Pancreas (tissue), 10 donors: Measurements from ENCODE around the gene AHRR. TPM values are rescaled to one million over a fixed set of nuclear protein-coding genes. Genes with fewer than 3 reads are reported as not detected.

ENCODE experiments used
- ATAC-seq, 4 donors: fragments of 200-7000 bp; cut with Tn5 transposase; one replicate each; pipeline versions ENCODE4 v1.8.0 to v1.9.1; 2020; ENCODE audit warnings: mild to moderate bottlenecking in 4 of 4, moderate library complexity in 4 of 4
- DNase-seq, 6 donors: peaks; one replicate each; pipeline ENCODE4 v3.0.0-alpha.2; 2020
- FAIRE-seq: peaks from 2 replicates; lab custom pipeline; 2012; peaks lifted over from hg19 to GRCh38; lab: Jason Lieb, UNC
- H3K27ac ChIP-seq, 4 donors: fragments of 200-600 bp; sonication (generic); 1 replicate in 3 of 4; 2 replicates in 1 of 4; pipeline versions ENCODE4 v1.5.0 to v1.8.0; 2020
- H3K27me3 ChIP-seq, 4 donors: fragments of 200-600 bp; one replicate each; pipeline ENCODE4 v1.8.0; 2021
- H3K36me3 ChIP-seq, 3 donors: fragments of 200-600 bp; sonication (generic) in 1 of 3; one replicate each; pipeline versions ENCODE4 v1.5.0 to v1.8.0; 2020 to 2021
- H3K4me1 ChIP-seq, 3 donors: fragments of 200-600 bp; one replicate each; pipeline ENCODE4 v1.8.0; 2021
- H3K4me3 ChIP-seq, 4 donors: fragments of 200-600 bp; sonication (generic) in 2 of 4; one replicate each; pipeline versions ENCODE4 v1.5.0 to v1.8.0; 2020 to 2021
- H3K9me3 ChIP-seq, 4 donors: fragments of 200-600 bp; one replicate each; pipeline ENCODE4 v1.8.0; 2021
- CTCF ChIP-seq, 4 donors: fragments of 200-600 bp; sonication (generic) in 3 of 4; IDR thresholded peaks; one replicate each; pipeline versions ENCODE4 v1.5.0 to v1.8.0; 2021; ENCODE audit warnings: antibody characterized with exemption in 4 of 4
- WGBS, 2 donors: extraction: QIAGEN DNeasy Blood & Tissue Kit; methylation state at CpG; one replicate each; pipeline ENCODE4 v1.1.7; 2013; 5-methylcytosine and 5-hydroxymethylcytosine counted together
- intact Hi-C, 3 donors: fragments of 100-400 bp; cut with DNase I; formaldehyde crosslinking; loops; one replicate each; pipeline versions ENCODE4 v1.11.1 to v1.14.2; 2022
- polyA plus RNA-seq, 2 donors: library from polyadenylated mRNA; stranded (reverse); fragments of 200-250 nt; gene quantifications; one replicate each; pipeline ENCODE4 v1.2.3, GENCODE V29; 2013
- total RNA-seq, 6 donors: library from RNA; stranded (reverse); fragmentation: NEBNext Ultra II Directional in 4 of 6; extraction: Animal tissue kit (Norgen Biotek cat#: 25700) in 4 of 6; gene quantifications; one replicate each; pipeline versions ENCODE4 v1.2.1 to v1.2.4, GENCODE V29; 2021 to 2023
- donor health status: healthy with polysubstance abuse.
- donor health status: DM: no; HTN: no; CAD: no; lungs with moderate emphysema.
- donor health status: DM: no; HTN: no; CAD: no.
- donor health status: control.
- donor health status: control.
- donor health status: Bipolar disorder and iron deficiency.
- donor health status: DM: yes; HTN: yes; CAD: no.
- donor health status: DM: no; HTN: no; CAD: no.
- donor health status: DM: no; HTN: no; CAD: no.
- donor health status: DM: yes; HTN: yes; CAD: no.

The AHRR gene
- total and polyA plus RNA-seq, 8 donors: 0.34 to 1.7 (median 0.69) TPM

DNA sequence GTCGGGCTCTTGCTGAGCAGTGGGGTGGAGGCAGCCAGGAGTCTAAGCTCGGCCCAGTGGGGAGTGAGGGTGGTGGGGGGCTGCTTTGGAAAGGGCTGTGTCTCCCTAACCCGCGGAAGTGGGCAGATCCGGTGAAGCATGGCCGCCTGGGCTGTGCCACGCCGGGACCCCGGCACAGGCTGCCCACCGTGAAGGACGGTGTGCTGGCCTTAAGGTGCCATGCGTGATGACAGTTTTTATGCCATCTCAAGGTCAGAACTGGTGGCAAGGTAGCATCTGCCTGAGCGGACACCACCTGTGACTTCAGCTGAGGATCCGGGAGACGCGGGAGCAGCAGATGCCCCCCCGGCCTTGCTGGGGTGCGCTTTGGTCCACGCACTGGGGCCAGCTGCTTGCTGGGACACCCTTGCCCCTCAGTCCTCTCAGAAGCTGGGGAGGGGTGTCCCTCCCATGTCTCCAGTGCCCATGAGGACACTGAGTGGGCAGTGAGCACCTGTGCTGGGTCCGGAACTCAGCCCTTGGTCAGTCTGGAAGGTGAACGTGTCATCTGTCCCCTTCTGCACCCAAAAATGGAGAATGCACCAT lies 53.9 kb downstream of the AHRR start:
- 64 to 81% methylated on average over 21 of the region's 21 CpGs for WGBS, 2 donors
- TF ChIP-seq CTCF (IDR thresholded peaks at IDR 0.05): no peak
- H3K27ac ChIP-seq: no peak overlapping the region
- no peaks in the 10 kb centered on the region for H3K36me3 ChIP-seq
- FAIRE-seq (no peak), DNase-seq (peak in 2 of 6 donors; percentile 4 to 47), ATAC-seq (no peak)
- no peaks in the 10 kb centered on the region for H3K9me3 ChIP-seq
- no peak overlapping the region for H3K4me3 ChIP-seq
- no peaks in the 10 kb centered on the region for H3K27me3 ChIP-seq
- H3K4me1 ChIP-seq: no peaks in the 10 kb centered on the region
- intact Hi-C loops: no loop called here

DNA sequence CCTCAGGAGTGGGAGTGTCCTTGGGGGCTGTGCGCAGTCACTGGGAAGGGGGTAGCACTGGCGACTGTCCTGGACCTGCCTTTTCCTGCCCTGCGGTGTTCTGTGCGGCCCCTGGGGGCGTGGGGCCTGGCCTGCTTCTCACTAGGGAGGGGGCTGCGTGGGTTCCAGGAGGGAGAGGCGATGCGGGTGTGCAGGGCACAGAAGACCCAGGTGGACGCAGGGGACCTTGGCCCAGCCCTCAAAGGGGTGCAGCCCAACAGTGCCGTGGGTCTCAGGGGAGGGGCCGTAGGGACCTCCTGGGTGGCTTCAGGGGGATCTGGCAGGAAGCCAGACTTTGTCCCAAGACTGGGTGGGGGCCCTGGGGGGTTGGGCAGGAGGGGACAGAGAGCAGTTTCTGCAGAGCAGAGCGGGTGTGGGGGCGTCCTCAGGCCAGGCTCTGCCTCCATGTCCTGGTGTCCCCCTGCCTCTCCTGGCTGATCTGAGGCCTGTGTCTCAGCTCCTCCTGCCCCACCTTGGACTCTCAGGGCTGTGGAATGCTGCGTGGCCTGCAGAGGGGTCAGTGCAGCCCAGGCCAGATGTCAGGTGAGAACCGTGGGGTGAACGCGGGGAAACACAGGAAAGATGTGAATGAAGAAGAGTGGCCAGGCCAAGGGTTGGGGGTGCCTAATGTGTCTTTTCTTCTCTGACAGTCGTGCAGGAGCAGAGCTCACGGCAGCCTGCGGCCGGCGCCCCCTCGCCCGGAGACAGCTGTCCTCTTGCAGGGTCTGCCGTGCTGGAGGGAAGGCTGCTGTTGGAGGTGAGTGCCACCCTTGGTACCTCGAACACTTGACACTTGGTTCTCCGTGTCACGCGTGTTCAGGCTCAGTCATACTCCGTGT lies 54.6 kb downstream of the AHRR start:
- no peaks in the 10 kb centered on the region for H3K4me1 ChIP-seq
- no peak for FAIRE-seq
- no peak for ATAC-seq
- H3K27me3 ChIP-seq: no peaks in the 10 kb centered on the region
- no peak overlapping the region for H3K4me3 ChIP-seq
- peak in 3 of 6 donors; percentile 6 to 62 (median 39) for DNase-seq
- H3K27ac ChIP-seq: no peak overlapping the region
- TF ChIP-seq CTCF (IDR thresholded peaks at IDR 0.05): no peak
- H3K9me3 ChIP-seq: no peaks in the 10 kb centered on the region
- intact Hi-C loops: no loop called here
- no peaks in the 10 kb centered on the region for H3K36me3 ChIP-seq
- 74 to 79% methylated on average over 30 of the region's 30 CpGs for WGBS, 2 donors

DNA sequence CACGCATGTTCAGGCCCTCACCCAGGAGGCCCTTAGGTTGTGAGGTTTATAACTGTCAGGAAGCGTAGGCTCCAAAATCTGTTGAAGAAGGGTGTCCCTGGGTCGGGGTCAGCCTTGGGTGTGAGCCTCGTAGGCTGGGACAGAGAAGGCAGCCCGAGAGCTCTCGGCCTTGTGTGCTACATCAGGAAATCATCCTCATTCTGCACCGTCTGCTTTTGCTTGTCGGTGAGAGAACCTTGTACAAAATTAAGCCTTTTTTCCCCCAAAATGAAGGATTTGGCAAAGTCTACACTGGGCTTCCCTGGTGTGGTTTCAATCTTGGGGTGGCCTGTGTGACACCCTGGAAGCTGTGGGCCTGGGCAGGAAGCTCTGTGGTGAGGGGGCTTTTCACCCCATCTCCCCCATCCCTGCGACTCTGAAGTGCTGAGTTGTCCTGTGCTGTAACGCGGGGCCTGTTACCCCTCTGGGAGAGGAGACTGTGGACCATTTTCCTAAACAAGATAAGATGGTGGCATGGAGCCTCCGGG lies 55.3 kb downstream of the AHRR start:
- ATAC-seq (no peak), DNase-seq (peak in 1 of 6 donors; percentile 20), FAIRE-seq (no peak)
- intact Hi-C loops: no loop called here
- H3K4me1 ChIP-seq: no peaks in the 10 kb centered on the region
- no peak overlapping the region for H3K4me3 ChIP-seq
- H3K27ac ChIP-seq: no peak overlapping the region
- no peaks in the 10 kb centered on the region for H3K27me3 ChIP-seq
- H3K36me3 ChIP-seq: no peaks in the 10 kb centered on the region
- 86 to 93% methylated on average over 12 of the region's 12 CpGs for WGBS, 2 donors
- H3K9me3 ChIP-seq: no peaks in the 10 kb centered on the region
- no peak for TF ChIP-seq CTCF (IDR thresholded peaks at IDR 0.05)

DNA sequence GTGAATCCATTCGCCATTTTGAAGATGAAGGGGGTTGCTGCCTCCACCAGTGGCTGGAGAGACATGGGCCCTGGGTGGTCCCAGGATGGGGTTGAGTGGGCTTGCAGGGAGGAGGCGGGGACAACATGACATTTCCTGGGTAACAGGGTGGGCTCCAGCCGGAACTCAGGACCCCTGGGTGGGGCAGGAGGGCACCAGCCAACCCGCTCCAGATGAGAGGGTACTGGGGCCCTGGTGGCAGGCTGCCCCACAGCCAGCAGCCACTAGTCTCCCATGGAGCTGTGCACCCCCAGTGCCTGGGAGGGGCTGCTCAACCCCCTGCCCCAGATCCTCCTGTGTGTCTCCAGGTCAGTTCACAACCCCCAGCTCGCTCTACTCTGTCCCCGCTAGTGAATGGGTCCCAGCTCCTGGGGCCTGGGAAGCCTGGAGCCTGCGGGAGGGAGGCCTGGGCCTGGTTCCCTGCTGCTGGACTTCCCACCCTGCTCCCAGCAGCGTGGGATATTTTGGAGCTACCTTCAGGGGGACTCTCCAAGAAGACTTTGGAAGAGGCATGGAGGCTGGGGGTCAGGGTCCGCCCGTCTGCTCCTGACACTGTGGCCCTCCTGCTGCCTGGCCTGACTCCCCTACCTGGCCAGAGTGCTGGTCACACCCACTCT lies 55.9 kb downstream of the AHRR start:
- WGBS, 2 donors: 86 to 88% methylated on average over 10 of the region's 10 CpGs
- FAIRE-seq: no peak
- peak in 2 of 6 donors; percentile 38 to 39 for DNase-seq

More for the DNA sequence above, 55.9 kb downstream of the AHRR start:
- Histone ChIP-seq H3K4me3 (no peak overlapping the region), H3K4me1 (no peaks in the 10 kb centered on the region), H3K27ac (no peak overlapping the region), H3K27me3 (no peaks in the 10 kb centered on the region), H3K36me3 (no peaks in the 10 kb centered on the region), H3K9me3 (no peaks in the 10 kb centered on the region)
- no peak for ATAC-seq
- intact Hi-C loops: no loop called here
- no peak for TF ChIP-seq CTCF (IDR thresholded peaks at IDR 0.05)
